CD4-positive, alpha-beta memory T cell (primary cell): ENCODE data around the gene MED4. TPM values are rescaled to one million over a fixed set of nuclear protein-coding genes. Genes with fewer than 3 reads are reported as not detected.

ENCODE experiments used
- CTCF ChIA-PET: fragments of 350-600 bp; sonication (Branson Sonifier 250); formaldehyde crosslinking; loops from one replicate; lab custom pipeline; 2021; ENCODE audit warnings: inconsistent platforms; ENCODE audit not compliant: partially characterized antibody; lab: Charles Lee
- POLR2A ChIA-PET: fragments of 350-600 bp; sonication (Branson Sonifier 250); formaldehyde crosslinking; loops from one replicate; lab custom pipeline; 2021; ENCODE audit not compliant: partially characterized antibody; lab: Charles Lee
- DNase-seq, 5 donors: peaks; one replicate each; pipeline versions ENCODE4 v3.0.0 to v3.0.0-alpha.2; 2020 to 2022; ENCODE audit warnings: mixed read lengths in 1 of 5
- H3K27ac ChIP-seq: one replicate; pipeline ENCODE4 v1.7.0; 2013; ENCODE audit warnings: low read depth, low read length
- H3K27me3 ChIP-seq: 2 replicates; pipeline ENCODE4 v1.7.0; 2013; ENCODE audit warnings: mild to moderate bottlenecking, low read length, moderate library complexity; ENCODE audit not compliant: insufficient read depth
- H3K36me3 ChIP-seq: 2 replicates; pipeline ENCODE4 v1.7.0; 2013; ENCODE audit warnings: mild to moderate bottlenecking, low read length, moderate library complexity; ENCODE audit not compliant: insufficient read depth
- H3K4me1 ChIP-seq: 2 replicates; pipeline ENCODE4 v1.7.0; 2013; ENCODE audit warnings: mild to moderate bottlenecking, low read length, moderate library complexity; ENCODE audit not compliant: insufficient read depth
- H3K4me3 ChIP-seq, 2 donors: one replicate each; pipeline ENCODE4 v1.7.0; 2013; ENCODE audit warnings: low read length in 2 of 2, mild to moderate bottlenecking in 1 of 2
- H3K9me3 ChIP-seq, 2 donors: one replicate each; pipeline ENCODE4 v1.7.0; 2013; ENCODE audit warnings: low read length in 2 of 2, control low read depth in 1 of 2; ENCODE audit not compliant: control insufficient read depth in 1 of 2
- H3K27ac Mint-ChIP-seq, 7 donors: one replicate each; pipeline ENCODE4 v1.8.0; 2020 to 2021; ENCODE audit warnings: mixed read lengths in 7 of 7, mild to moderate bottlenecking in 6 of 7, inconsistent platforms in 3 of 7, moderate library complexity in 3 of 7
- H3K27me3 Mint-ChIP-seq, 2 donors: one replicate each; pipeline ENCODE4 v1.8.0; 2020 to 2021; ENCODE audit warnings: mixed read lengths in 2 of 2
- H3K36me3 Mint-ChIP-seq, 2 donors: one replicate each; pipeline ENCODE4 v1.8.0; 2020 to 2021; ENCODE audit warnings: mixed read lengths in 2 of 2, inconsistent platforms in 1 of 2, mild to moderate bottlenecking in 1 of 2
- H3K4me1 Mint-ChIP-seq, 4 donors: one replicate each; pipeline ENCODE4 v1.8.0; 2020 to 2021; ENCODE audit warnings: mixed read lengths in 4 of 4, mild to moderate bottlenecking in 1 of 4
- H3K4me3 Mint-ChIP-seq, 8 donors: one replicate each; pipeline ENCODE4 v1.8.0; 2020 to 2021; ENCODE audit warnings: mixed read lengths in 8 of 8, mild to moderate bottlenecking in 7 of 8, moderate library complexity in 6 of 8, inconsistent platforms in 3 of 8
- H3K9me3 Mint-ChIP-seq, 8 donors: one replicate each; pipeline ENCODE4 v1.8.0; 2020 to 2021; ENCODE audit warnings: mixed read lengths in 8 of 8, mild to moderate bottlenecking in 5 of 8, inconsistent platforms in 3 of 8, moderate library complexity in 1 of 8
- intact Hi-C: fragments of 100-400 bp; cut with micrococcal nuclease; formaldehyde crosslinking; loops from one replicate; pipeline ENCODE4 v1.15.1; 2023
- polyA plus RNA-seq, 2 donors: library from polyadenylated mRNA; unstranded; fragments of 300-500 nt; fragmentation: Illumina TruSeq; gene quantifications; one replicate each; pipeline ENCODE4 v1.2.3, GENCODE V29; 2021
- total RNA-seq, 2 experiments: library from RNA; stranded (reverse); gene quantifications; one replicate each; pipeline ENCODE4 v1.2.3, GENCODE V29; 2021

MED4 gene
- total and polyA plus RNA-seq, 4 experiments from 2014 or later: 50.6 to 132 (median 71.2) TPM

DNA sequence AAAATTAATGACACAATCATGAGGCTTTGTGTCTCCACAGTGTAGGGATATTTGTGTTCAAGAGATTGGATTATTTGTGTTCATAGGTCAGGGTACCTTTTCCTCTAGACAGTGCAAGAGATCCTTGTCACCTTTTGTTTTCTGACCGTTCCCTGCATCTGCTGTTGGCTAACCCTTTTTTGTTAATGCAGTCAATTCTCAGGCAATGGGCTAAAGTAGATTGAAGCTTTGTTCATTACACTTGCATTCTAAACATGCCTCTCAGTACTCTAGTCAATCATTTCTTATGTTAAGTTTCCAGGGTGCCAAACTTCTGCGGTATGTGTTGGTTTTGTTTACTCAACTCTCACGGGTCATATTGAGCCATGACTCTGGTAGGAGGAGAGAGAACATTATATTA, 1.8 kb upstream of the MED4 start:
- CTCF ChIA-PET: interaction anchor here (1.1 kb wide), 1 partner anchor 59 kb away, joined by 6 read pairs; the partner anchor contains the start of gene NUDT15
- no peaks in the 10 kb centered on the region for H3K9me3 ChIP-seq
- H3K4me1 ChIP-seq: peaks cover 22% of the 10 kb centered on the region
- H3K9me3 Mint-ChIP-seq: peaks cover 0 to 2% (median 0%) of the 10 kb centered on the region in 8 donors
- peaks cover 18 to 39% (median 28%) of the 10 kb centered on the region in 4 donors for H3K4me1 Mint-ChIP-seq
- H3K27ac Mint-ChIP-seq: peak overlapping the region in 1 of 7 donors; percentile 92
- no peaks in the 10 kb centered on the region for H3K27me3 ChIP-seq
- intact Hi-C loops: loop anchor here (5.0 kb wide), 1 partner anchor 1346 kb away; the partner anchor contains the start of genes CAB39L and SETDB2
- H3K27ac ChIP-seq: no peak overlapping the region
- DNase-seq: no peak
- H3K4me3 Mint-ChIP-seq: no peak overlapping the region
- H3K36me3 Mint-ChIP-seq: peaks cover 0 to 15% of the 10 kb centered on the region in 2 donors
- POLR2A ChIA-PET: interaction anchor here (1.5 kb wide), 1 partner anchor 138 kb away, joined by 5 read pairs; no protein-coding TSS in a partner anchor
- no peaks in the 10 kb centered on the region for H3K36me3 ChIP-seq
- no peak overlapping the region for H3K4me3 ChIP-seq
- H3K27me3 Mint-ChIP-seq: peaks cover 2 to 4% of the 10 kb centered on the region in 2 donors

DNA sequence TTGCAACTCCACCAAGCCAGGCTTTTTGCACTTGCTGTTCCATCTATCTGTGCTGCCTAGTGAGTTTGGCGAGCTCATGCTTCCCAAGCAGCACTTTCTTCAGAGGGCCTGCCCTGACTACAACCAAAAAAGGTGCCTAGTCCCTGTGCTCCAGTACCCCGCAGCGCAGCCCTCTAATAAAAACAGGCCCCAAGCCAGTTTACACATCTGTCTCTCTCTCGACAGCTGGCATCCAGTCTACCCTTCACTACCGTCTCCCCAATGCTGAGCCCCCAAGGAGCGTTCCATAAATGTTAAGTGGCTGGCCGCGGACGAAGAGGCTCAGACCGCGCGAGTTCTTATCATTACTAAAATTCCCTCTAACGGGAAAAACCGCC, 512 bp downstream of the MED4 start:
- Mint-ChIP-seq H3K27me3 (peaks cover 0 to 2% of the 10 kb centered on the region in 2 donors), H3K4me3 (peak overlapping the region; percentile 93 to 98 (median 96)), H3K36me3 (peaks cover 0 to 19% of the 10 kb centered on the region in 2 donors), H3K9me3 (peaks cover 0 to 2% (median 0%) of the 10 kb centered on the region in 8 donors), H3K27ac (peak overlapping the region; percentile 92 to 99 (median 98)), H3K4me1 (peaks cover 28 to 59% (median 39%) of the 10 kb centered on the region in 4 donors)
- Histone ChIP-seq H3K27ac (peak overlapping the region; percentile 96), H3K4me1 (peaks cover 41% of the 10 kb centered on the region), H3K36me3 (no peaks in the 10 kb centered on the region), H3K9me3 (no peaks in the 10 kb centered on the region), H3K27me3 (no peaks in the 10 kb centered on the region), H3K4me3 (peak overlapping the region; percentile 73 to 76)
- peak in 2 of 5 donors; percentile 2 to 7 for DNase-seq
- CTCF ChIA-PET: interaction anchor here (0.6 to 2.6 kb wide), 28 partner anchors 9 to 1647 kb away, joined by 3 to 25 read pairs (median 4); partner anchors contain the start of genes ITM2B and NUDT15
- intact Hi-C loops: loop anchor here (2.0 kb wide), 1 partner anchor 880 kb away; the partner anchor contains the start of gene FNDC3A
- POLR2A ChIA-PET: interaction anchor here (0.7 to 2.6 kb wide), 14 partner anchors 16 to 438 kb away, joined by 3 to 39 read pairs (median 5); partner anchors contain the start of genes ITM2B, NUDT15 and RCBTB2

DNA sequence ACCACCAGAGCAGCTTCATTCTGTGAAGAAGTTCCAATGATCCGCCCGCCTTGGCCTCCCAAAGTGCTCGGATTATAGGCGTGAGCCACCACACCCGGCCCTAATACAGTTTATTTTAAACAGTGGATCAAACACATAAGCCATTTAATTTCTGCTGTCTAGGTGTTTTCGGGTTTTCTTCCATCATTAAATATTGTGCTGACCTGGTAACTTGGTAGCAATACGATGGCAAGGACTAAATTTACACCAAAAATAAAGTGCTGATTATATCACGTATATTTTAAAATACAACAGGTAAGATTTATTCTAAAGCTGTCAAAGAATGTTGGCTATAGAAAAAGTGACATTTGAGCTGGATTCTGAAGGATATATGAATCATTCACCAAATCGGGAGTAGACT, 1.3 kb downstream of the MED4 start:
- ChIA-PET POLR2A (interaction anchor here (0.9 to 2.6 kb wide), 3 partner anchors 56 to 210 kb away, joined by 3 to 39 read pairs (median 4); partner anchors contain the start of genes NUDT15 and RB1), CTCF (interaction anchor here (1.0 to 2.6 kb wide), 9 partner anchors 10 to 681 kb away, joined by 3 to 25 read pairs (median 5); partner anchors contain the start of gene NUDT15)
- H3K27ac ChIP-seq: no peak overlapping the region
- H3K4me3 ChIP-seq: peak overlapping the region; percentile 73 to 76
- H3K36me3 ChIP-seq: no peaks in the 10 kb centered on the region
- H3K9me3 ChIP-seq: no peaks in the 10 kb centered on the region
- Mint-ChIP-seq H3K9me3 (peaks cover 0 to 2% (median 0%) of the 10 kb centered on the region in 8 donors), H3K27ac (peak overlapping the region in 6 of 7 donors; percentile 92 to 99 (median 98)), H3K36me3 (peaks cover 4 to 27% of the 10 kb centered on the region in 2 donors), H3K4me1 (peaks cover 35 to 65% (median 45%) of the 10 kb centered on the region in 4 donors), H3K27me3 (peaks cover 0 to under 1% of the 10 kb centered on the region in 2 donors), H3K4me3 (peak overlapping the region; percentile 93 to 98 (median 96))
- no peak for DNase-seq
- intact Hi-C loops: no loop called here
- peaks cover 49% of the 10 kb centered on the region for H3K4me1 ChIP-seq
- no peaks in the 10 kb centered on the region for H3K27me3 ChIP-seq

DNA sequence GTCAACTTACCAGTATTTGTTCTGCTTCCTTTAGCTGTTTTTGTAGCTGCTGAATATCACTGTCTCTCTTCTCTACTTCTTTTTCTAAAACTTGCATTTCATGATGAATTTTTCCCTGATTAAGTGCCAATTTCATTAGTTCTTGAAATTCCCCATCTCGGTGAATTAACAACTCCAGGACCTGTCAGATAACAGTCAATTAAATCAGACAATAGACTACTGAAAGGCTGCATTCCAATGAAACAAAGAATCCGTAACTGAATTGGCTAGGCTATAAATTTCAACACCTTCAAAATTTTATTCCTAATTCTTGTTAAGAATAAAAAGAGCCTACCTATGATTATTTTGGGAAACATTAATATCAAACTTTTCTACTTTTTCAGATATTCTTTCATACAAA, 8.6 kb downstream of the MED4 start:
- H3K4me3 ChIP-seq: no peak overlapping the region
- H3K36me3 ChIP-seq: peaks cover 37% of the 10 kb centered on the region
- peaks cover 22% of the 10 kb centered on the region for H3K4me1 ChIP-seq
- H3K36me3 Mint-ChIP-seq: peaks cover 29 to 47% of the 10 kb centered on the region in 2 donors
- intact Hi-C loops: no loop called here
- no peaks in the 10 kb centered on the region for H3K9me3 Mint-ChIP-seq
- H3K4me1 Mint-ChIP-seq: peaks cover 13 to 22% (median 15%) of the 10 kb centered on the region in 4 donors
- H3K27me3 ChIP-seq: no peaks in the 10 kb centered on the region
- no peak for DNase-seq
- no peak overlapping the region for H3K27ac Mint-ChIP-seq
- CTCF ChIA-PET: no interaction called here
- H3K9me3 ChIP-seq: no peaks in the 10 kb centered on the region
- no peaks in the 10 kb centered on the region for H3K27me3 Mint-ChIP-seq
- POLR2A ChIA-PET: no interaction called here
- no peak overlapping the region for H3K27ac ChIP-seq
- no peak overlapping the region for H3K4me3 Mint-ChIP-seq

DNA sequence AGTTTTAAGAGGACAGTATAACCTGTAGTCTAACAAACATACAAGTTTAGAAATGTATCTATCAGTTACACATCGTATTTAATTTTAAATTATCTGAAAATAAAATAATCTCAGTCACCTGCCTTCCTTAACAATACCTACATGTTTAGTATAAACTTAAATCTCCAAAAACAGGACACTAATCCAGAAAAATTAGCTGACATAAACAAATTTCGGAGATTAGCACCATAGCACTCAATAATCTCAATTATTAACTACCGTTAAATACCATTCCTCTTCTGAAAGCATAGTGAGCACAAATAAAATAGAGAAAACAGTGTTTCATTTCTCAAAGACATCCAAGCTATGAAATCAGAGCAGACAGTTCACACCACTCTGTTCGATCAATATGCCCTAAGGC, 13.2 kb downstream of the MED4 start:
- H3K9me3 Mint-ChIP-seq: no peaks in the 10 kb centered on the region
- no peak overlapping the region for H3K27ac Mint-ChIP-seq
- Histone ChIP-seq H3K27me3 (no peaks in the 10 kb centered on the region), H3K36me3 (peaks cover 70% of the 10 kb centered on the region), H3K27ac (no peak overlapping the region), H3K4me1 (no peaks in the 10 kb centered on the region), H3K4me3 (no peak overlapping the region), H3K9me3 (no peaks in the 10 kb centered on the region)
- H3K27me3 Mint-ChIP-seq: no peaks in the 10 kb centered on the region
- peaks cover 56 to 69% of the 10 kb centered on the region in 2 donors for H3K36me3 Mint-ChIP-seq
- no peak overlapping the region for H3K4me3 Mint-ChIP-seq
- DNase-seq: no peak
- intact Hi-C loops: no loop called here
- H3K4me1 Mint-ChIP-seq: peaks cover 0 to 6% (median 0%) of the 10 kb centered on the region in 4 donors
- ChIA-PET POLR2A (no interaction called here), CTCF (interaction anchor here (1.3 kb wide), 1 partner anchor 13 kb away, joined by 5 read pairs; the partner anchor contains the start of gene MED4)

DNA sequence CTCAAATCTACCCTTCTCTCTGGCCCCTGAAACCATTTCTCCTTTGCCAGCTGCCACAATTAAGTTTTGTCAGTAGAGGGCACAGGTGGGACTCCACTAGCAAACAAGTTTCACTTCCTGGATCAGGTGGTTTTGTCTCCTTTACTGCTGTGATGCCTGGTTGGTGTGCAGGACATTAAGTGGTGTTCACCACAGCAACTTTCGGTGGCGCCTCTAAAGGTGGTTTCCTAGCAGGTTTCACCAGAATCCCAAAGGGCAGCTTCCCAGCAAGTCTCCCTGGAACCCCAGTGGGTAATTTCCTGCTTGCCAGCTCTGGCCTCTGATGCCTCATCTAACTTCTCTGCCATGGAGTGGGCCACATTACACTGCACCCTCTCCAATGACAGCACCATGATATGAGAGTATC, 16.6 kb downstream of the MED4 start:
- Histone ChIP-seq H3K4me1 (no peaks in the 10 kb centered on the region), H3K36me3 (peaks cover 70% of the 10 kb centered on the region), H3K9me3 (no peaks in the 10 kb centered on the region), H3K4me3 (no peak overlapping the region), H3K27me3 (no peaks in the 10 kb centered on the region), H3K27ac (no peak overlapping the region)
- H3K4me3 Mint-ChIP-seq: no peak overlapping the region
- DNase-seq: peak in 3 of 5 donors; percentile 11 to 18 (median 17)
- CTCF ChIA-PET: interaction anchor here (0.9 to 2.6 kb wide), 4 partner anchors 10 to 40 kb away, joined by 3 to 12 read pairs (median 6); partner anchors contain the start of genes MED4 and NUDT15
- intact Hi-C loops: no loop called here
- peaks cover 0 to 8% (median 0%) of the 10 kb centered on the region in 4 donors for H3K4me1 Mint-ChIP-seq
- no peak overlapping the region for H3K27ac Mint-ChIP-seq
- no peaks in the 10 kb centered on the region for H3K27me3 Mint-ChIP-seq
- peaks cover 74 to 79% of the 10 kb centered on the region in 2 donors for H3K36me3 Mint-ChIP-seq
- POLR2A ChIA-PET: interaction anchor here (1.0 to 1.4 kb wide), 2 partner anchors 17 to 41 kb away, joined by 3 to 6 read pairs; partner anchors contain the start of genes MED4 and NUDT15
- H3K9me3 Mint-ChIP-seq: no peaks in the 10 kb centered on the region

DNA sequence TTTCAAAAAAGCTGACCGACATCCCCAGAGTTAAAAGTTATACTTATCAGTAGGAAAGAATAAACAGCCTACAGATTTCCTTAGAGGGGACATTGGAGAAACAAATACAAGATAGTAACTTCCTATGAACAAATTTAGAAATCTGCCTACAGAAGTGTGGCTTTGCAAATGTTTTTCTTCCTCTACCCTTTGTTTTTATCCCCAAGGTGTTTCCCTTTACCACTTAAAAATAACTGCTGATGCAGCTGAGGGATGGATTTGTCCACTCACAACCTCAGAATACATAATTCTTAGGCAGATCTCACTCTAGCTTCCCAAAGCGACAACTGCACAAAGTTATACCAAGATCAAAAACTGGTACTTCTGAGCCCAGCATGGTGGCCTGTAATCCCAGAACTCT, 20.9 kb downstream of the MED4 start:
- Mint-ChIP-seq H3K4me3 (no peak overlapping the region), H3K9me3 (peaks cover 0 to 29% (median 6%) of the 10 kb centered on the region in 8 donors), H3K4me1 (peaks cover 0 to 5% (median 0%) of the 10 kb centered on the region in 4 donors), H3K36me3 (peaks cover 87 to 88% of the 10 kb centered on the region in 2 donors), H3K27me3 (no peaks in the 10 kb centered on the region), H3K27ac (no peak overlapping the region)
- ChIA-PET POLR2A (interaction anchor here (0.6 kb wide), 1 partner anchor 146 kb away, joined by 3 read pairs; no protein-coding TSS in a partner anchor), CTCF (no interaction called here)
- intact Hi-C loops: no loop called here
- DNase-seq: no peak
- peaks cover 58% of the 10 kb centered on the region for H3K36me3 ChIP-seq
- no peaks in the 10 kb centered on the region for H3K4me1 ChIP-seq
- H3K27me3 ChIP-seq: no peaks in the 10 kb centered on the region
- H3K4me3 ChIP-seq: no peak overlapping the region
- no peaks in the 10 kb centered on the region for H3K9me3 ChIP-seq
- H3K27ac ChIP-seq: no peak overlapping the region
